ENCODE data around the gene PCDHA6. TPM values are rescaled to one million over a fixed set of nuclear protein-coding genes. Genes with fewer than 3 reads are reported as not detected.

The PCDHA6 gene
- total RNA-seq, 1 experiment from 2014 or later, result not detected

DNA sequence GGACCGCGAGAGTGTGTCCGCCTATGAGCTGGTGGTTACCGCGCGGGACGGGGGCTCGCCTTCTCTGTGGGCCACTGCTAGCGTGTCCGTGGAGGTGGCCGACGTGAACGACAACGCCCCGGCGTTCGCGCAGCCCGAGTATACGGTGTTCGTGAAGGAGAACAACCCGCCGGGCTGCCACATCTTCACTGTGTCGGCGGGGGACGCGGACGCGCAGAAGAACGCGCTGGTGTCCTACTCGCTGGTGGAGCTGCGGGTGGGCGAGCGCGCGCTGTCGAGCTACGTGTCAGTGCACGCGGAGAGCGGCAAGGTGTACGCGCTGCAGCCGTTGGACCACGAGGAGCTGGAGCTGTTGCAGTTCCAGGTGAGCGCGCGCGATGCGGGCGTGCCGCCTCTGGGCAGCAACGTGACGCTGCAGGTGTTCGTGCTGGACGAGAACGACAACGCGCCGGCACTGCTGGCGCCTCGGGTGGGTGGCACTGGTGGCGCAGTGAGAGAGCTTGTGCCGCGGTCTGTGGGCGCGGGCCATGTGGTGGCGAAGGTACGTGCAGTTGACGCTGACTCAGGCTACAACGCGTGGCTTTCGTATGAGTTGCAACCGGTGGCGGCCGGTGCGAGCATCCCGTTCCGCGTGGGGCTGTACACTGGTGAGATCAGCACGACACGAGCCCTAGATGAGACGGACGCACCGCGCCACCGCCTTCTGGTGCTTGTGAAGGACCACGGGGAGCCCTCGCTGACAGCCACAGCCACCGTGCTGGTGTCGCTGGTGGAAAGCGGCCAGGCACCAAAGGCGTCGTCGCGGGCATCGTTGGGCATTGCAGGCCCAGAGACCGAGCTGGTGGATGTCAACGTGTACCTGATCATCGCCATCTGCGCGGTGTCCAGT lies 8.1 kb downstream of the PCDHA6 start:
- RAD21 ChIA-PET (ENCODE audit: low non-redundant PET in 1 of 2, low total read pairs in 2 of 2, uncharacterized antibody in 2 of 2, unreplicated experiment in 2 of 2), result no interaction called here
- Histone ChIP-seq H3K9me2 (ENCODE audit: insufficient read depth) (no peaks in the 10 kb centered on the region), H3K36me3 (ENCODE audit: control insufficient read depth in 1 of 2, insufficient read depth in 2 of 2, low read length in 2 of 2) (no peaks in the 10 kb centered on the region), H3K27ac (ENCODE audit: low read depth, low read length) (no peak overlapping the region), H3K27me3 (ENCODE audit: insufficient read depth, low read length) (no peaks in the 10 kb centered on the region), H2AFZ (ENCODE audit: low read depth, low read length, poor library complexity, severe bottlenecking) (no peak overlapping the region), H3K4me2 (ENCODE audit: low read length) (no peak overlapping the region), H3K4me3 (replicated peaks in 1 of 2; ENCODE audit: low read depth in 1 of 2, low read length in 2 of 2) (no peak overlapping the region), H3K9me3 (ENCODE audit: control insufficient read depth in 1 of 2, insufficient read depth in 1 of 2, low read depth in 1 of 2, low read length in 2 of 2) (no peaks in the 10 kb centered on the region; a peak in 1 of 4 replicates), H4K20me1 (ENCODE audit: insufficient read depth) (no peaks in the 10 kb centered on the region), H3K79me2 (ENCODE audit: insufficient read depth, low read length) (no peaks in the 10 kb centered on the region), H3K9ac (ENCODE audit: low read length) (no peak overlapping the region), H3K4me1 (ENCODE audit: control insufficient read depth in 1 of 2, insufficient read depth in 2 of 2, low read length in 2 of 2) (no peaks in the 10 kb centered on the region)
- POLR2A ChIA-PET, result no interaction called here
- intact Hi-C loops (cut with micrococcal nuclease), result no loop called here
- no peak for ATAC-seq
- no peak for TF ChIP-seq TCF7L2 (IDR thresholded peaks at IDR 0.05; ENCODE audit: borderline replicate concordance, extremely low read depth, insufficient read depth, insufficient read length)
- TF ChIP-seq SP1 (IDR thresholded peaks at IDR 0.05; ENCODE audit: low read depth), result no peak
- TF ChIP-seq JUND (IDR thresholded peaks at IDR 0.05), result no peak
- TF ChIP-seq ELF1 (IDR thresholded peaks at IDR 0.05; ENCODE audit: borderline replicate concordance, low read depth), result no peak
- no peak for TF ChIP-seq EZH2 (IDR thresholded peaks at IDR 0.05)
- TF ChIP-seq FOSL1 (IDR thresholded peaks at IDR 0.05; ENCODE audit: low read depth), result no peak
- no peak for TF ChIP-seq EZH2phosphoT487 (IDR thresholded peaks at IDR 0.05; ENCODE audit: borderline replicate concordance)
- TF ChIP-seq SRF (IDR thresholded peaks at IDR 0.05; ENCODE audit: low read depth), result no peak
- DNase-seq (ENCODE audit: low read depth, low spot score), result no peak
- CTCF ChIA-PET, result no interaction called here
- BruUV-seq (replicated peaks), result no TSS peak
